ENCODE measurements around the gene KCTD16.

Gene KCTD16

GRCh38 chr5:144315026-144315425 lies 144.4 kb downstream of the KCTD16 start:
- H3K4me3 ChIP-seq (ENCODE audit: low read depth, low read length): no peak overlapping the region
- no peak for TF ChIP-seq CTCF (IDR thresholded peaks at IDR 0.05; ENCODE audit: borderline replicate concordance, insufficient read depth, low read depth, low read length)

DNA sequence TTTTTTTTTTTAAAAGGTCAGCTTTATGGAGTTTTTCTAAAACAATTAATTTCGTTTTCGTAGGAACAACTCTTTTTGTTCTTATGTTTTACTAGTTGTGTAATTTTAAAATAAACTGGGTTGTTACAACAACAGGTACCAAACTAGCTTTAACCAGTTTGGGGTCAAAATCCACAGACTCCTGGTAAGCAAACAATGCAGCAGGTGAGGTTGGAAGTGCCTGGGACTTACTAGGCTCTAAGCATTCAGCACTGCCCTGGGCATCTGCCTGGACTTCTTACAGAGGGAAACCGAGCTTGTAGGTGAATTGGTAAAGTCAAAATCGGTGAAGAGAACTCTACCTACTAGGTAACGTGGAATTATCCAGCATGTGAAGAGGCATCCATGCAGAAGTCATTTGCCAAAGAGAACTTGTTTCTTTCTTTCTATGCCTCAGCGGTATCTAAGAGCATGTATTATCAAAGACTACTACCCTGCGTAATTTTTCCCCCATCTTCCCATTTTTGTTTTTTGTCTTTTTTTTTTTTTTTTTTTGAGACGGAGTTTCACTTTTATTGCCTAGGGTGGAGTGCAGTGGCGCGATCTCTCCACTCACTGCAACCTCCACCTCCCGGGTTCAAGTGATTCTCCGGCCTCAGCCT lies 145.4 kb downstream of the KCTD16 start:
- no peak for TF ChIP-seq CTCF (IDR thresholded peaks at IDR 0.05; ENCODE audit: borderline replicate concordance, insufficient read depth, low read depth, low read length)
- H3K4me3 ChIP-seq (ENCODE audit: low read depth, low read length): no peak overlapping the region

DNA sequence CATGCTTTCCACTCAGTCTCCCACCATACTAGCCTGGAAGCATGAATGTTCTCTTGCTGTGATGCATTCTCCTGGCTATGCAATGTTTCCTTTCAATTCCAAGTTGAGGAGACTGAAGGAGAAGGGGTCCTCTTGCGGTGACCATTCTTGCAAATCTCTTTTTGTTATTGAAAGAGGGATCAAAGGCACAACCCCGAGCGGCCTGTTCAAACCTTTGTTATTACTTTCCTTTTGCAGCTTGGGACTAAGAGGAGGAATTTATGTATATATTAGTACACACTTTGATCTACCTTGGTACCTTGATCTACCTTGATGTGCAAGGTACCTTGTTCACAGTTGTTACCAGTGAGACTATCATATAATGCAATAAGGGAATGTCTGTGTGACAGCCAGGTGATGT lies 147.3 kb downstream of the KCTD16 start:
- no peak for TF ChIP-seq CTCF (IDR thresholded peaks at IDR 0.05; ENCODE audit: borderline replicate concordance, insufficient read depth, low read depth, low read length)
- no peak overlapping the region for H3K4me3 ChIP-seq (ENCODE audit: low read depth, low read length)

DNA sequence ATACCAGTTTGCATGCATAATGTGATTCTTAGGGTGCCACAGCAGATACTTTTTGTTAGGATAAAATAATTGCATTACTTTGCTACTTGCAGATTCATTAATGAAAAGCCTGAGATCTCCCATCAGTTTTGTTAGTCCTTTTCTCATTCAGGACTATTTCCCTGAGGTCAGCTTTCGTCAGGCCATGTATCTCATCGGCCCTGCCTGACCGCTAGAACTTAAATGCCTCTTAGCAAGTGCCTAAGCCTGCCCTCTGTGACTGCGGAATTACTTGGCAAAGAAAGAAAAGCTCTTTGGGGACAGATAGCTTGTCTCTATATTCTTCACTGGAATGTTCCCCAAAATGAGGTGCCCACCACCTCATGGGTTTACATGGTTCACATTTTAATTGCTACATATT lies 147.8 kb downstream of the KCTD16 start:
- TF ChIP-seq CTCF (IDR thresholded peaks at IDR 0.05; ENCODE audit: borderline replicate concordance, insufficient read depth, low read depth, low read length): no peak

GRCh38 chr5:144323181-144323580 lies 152.5 kb downstream of the KCTD16 start:
- no peak overlapping the region for H3K4me3 ChIP-seq (ENCODE audit: low read depth, low read length)
- no peak for TF ChIP-seq CTCF (IDR thresholded peaks at IDR 0.05; ENCODE audit: borderline replicate concordance, insufficient read depth, low read depth, low read length)

More for the DNA sequence above, 147.8 kb downstream of the KCTD16 start:
- H3K4me3 ChIP-seq (ENCODE audit: low read depth, low read length): no peak overlapping the region

DNA sequence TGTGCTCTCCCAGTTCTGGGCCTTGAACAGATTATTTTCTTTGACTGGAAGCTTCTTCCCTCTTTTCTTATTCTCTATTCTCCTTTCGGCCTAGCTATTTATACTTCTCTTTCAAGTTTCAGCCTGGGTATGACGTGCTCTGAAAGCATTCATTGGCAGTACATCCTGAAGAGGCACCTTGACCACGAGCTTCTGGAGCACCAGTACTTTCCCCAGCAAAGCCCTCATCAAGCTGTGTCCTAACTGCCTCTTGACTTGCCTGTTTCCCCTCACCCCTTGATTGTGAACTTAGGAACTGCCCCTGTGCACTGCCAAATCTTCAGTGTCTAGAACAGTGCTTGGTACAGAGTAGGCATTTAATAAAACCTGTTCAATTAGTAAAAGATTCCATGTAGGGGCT lies 154.9 kb downstream of the KCTD16 start:
- no peak overlapping the region for H3K4me3 ChIP-seq (ENCODE audit: low read depth, low read length)
- no peak for TF ChIP-seq CTCF (IDR thresholded peaks at IDR 0.05; ENCODE audit: borderline replicate concordance, insufficient read depth, low read depth, low read length)

GRCh38 chr5:144328494-144328893 lies 157.8 kb downstream of the KCTD16 start:
- no peak overlapping the region for H3K4me3 ChIP-seq (ENCODE audit: low read depth, low read length)
- TF ChIP-seq CTCF (IDR thresholded peaks at IDR 0.05; ENCODE audit: borderline replicate concordance, insufficient read depth, low read depth, low read length): no peak

Measured in GM12875 (cell line).